Measurements from ENCODE around the gene DERL3.
A peak's percentile ranks its signal among the peaks of the same experiment; 100 is the strongest.

Gene DERL3

GRCh38 chr22:23831261-23831660, 7.5 kb downstream of the DERL3 start:
- no peak for DNase-seq (ENCODE audit: low read depth)

DNA sequence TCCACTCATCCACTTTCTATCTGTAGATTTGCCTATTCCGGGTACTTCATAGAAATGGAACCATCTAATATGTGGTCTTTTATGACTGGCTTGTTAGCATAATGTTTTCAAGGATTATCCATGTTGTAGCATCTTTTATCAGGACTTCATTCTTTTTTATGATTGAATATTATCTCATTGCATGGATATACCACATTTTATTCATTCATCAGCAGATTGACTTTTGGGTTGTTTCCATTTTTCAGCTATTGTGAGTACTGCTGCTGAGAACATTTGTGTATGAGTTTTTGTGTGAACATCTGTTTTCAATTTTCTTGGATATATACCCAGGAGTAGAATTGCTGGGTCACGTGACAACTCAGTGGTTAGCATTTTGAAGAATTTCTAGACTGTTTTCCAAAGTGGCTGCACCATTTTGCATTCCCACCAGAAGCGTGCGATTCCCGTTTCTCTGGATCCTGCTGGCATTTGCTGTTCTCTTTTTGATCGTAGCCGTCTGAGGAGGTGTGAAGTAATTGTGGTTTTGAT, 8.9 kb downstream of the DERL3 start:
- peak; percentile 36 for DNase-seq (ENCODE audit: low read depth)

GRCh38 chr22:23828800-23829680, 9.8 kb downstream of the DERL3 start:
- no peak for DNase-seq (ENCODE audit: low read depth)

DNA sequence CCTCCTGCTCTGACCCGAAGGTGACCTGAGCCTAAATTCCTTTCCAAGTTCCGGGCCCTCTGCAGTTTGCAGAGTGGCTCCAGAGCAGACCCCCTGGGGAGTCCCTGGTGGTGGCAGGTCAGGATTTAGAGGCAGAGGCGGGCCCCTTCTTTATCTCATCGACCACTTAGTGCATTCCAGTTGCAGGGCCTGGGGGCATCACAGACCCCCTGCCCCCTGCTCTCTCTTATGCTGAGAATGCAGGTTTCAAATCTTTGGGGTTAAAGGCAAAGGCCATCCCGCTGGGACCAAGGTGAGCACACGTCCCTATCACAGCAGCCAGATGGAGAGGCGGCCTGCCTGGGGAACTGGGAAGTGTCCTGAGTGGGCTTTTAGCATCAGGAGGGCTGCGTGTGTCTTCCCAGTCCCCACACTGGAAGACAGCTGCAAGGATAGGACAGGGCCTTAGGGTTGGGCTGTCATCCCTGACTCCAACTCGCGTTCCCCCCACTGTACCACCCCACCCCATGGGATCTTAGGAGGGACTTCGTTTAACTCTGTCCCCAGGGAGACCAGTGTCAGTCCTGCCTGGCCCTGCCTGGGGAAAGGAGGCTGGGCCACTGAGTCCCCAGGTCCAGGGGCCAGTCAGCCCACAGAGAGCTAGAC, 11.3 kb downstream of the DERL3 start:
- no peak for DNase-seq (ENCODE audit: low read depth)

- no peak for DNase-seq (ENCODE audit: low read depth)
Measured at GRCh38 chr22:23826510-23827350, 12.1 kb downstream of the DERL3 start.

DNA sequence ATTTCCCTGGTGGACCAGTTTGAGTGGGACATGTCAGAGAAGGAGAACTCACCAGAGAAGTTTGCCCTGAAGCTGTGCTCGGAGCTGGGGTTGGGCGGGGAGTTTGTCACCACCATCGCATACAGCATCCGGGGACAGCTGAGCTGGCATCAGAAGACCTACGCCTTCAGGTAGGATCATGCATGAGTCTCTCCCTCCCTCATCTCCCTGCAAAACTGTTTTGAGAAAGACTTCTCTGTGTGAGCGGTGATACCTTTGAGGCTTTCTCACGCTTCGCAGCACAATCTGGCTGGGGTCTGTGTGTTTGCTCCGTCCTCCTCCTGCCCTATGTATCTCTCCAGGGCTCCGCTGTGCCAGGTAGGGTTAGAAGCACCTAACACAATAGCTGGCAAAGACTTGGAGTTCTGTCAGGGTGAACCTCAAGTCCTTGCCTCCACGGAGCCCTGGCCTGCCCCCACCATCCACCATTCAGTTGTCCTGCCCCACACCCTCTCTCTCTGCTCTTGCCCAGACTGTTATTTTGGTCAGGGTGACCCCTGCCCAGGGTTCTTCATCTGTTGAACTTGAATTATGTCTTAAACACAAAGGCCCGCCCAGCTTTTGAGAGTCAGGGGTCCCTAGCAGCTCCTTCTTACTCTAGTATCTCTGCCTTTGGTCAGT, 13.4 kb downstream of the DERL3 start:
- DNase-seq (ENCODE audit: low read depth): no peak

- DNase-seq (ENCODE audit: low read depth): no peak
Measured at GRCh38 chr22:23824476-23825245, 14.1 kb downstream of the DERL3 start.

GRCh38 chr22:23823331-23823791, 15.4 kb downstream of the DERL3 start:
- no peak for DNase-seq (ENCODE audit: low read depth)

DNA sequence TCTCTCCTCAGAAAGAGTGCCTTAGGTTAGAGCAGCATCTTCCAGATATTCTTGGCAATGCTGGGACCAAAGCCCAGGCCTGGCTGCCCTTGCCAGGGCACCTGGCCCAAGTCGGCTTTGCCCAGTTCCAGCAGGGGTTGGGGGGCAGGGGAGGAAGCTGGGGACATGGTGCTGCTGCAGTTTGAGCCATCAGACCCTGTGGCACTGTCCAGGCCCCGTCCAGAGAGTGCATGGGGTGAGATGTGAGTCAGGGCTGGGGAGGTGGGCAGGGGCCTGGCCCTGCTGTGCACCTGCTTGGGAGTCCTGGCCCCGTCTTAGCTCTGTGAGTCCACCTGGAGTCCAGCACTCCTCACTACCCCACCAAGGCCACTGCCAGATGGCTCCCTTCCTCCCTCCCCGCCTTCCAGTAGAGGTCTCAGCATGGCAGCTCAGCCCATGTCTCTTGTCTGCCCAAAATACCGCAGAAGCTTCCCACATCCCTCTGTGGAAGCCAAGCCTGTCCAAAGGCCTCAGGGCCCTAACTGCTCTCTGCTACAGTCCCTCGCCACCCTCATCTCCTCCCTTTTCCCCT, 16.6 kb downstream of the DERL3 start:
- no peak for DNase-seq (ENCODE audit: low read depth)

DNA sequence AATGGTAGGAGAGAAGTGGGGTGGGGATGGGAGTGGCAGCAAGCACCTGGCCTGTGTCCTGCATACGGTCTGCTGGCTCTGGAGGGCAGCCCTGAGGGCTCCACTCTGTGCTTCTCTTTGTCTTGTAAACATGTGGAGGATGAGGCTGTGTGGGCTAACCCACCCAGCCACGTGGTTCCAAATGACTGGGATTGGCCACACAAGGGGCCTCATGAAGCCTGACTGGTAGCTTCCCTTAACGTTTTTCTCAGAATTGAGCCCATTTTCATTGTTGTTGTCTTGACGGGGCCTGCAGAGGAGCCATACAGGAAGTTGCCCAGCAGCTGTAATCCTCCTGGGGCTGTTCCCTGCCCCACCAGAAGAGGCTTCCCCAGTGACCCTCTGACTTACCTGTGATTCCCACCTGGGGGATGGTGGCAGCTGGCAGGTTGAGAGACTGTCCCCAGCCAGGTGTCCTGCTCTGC, 18.0 kb downstream of the DERL3 start:
- no peak for DNase-seq (ENCODE audit: low read depth)

DNA sequence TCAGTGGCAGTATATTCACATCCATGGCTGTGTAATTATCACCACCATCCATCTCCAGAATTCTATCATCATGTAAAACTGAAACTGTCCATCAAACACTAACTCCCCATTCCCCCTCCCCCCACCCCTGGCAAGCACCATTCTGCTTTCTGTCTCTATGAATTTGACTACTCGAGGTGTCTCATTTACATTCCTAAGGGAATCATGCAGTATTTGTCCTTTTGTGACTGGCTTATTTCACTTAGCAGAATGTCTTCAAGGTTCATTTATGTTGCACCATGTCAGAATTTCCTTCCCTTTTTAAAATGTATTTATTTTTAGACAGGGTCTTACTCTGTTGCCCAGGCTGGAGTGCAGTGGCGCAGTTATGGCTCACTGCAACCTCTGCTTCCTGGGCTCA, 20.3 kb downstream of the DERL3 start:
- no peak for DNase-seq (ENCODE audit: low read depth)

- no peak for DNase-seq (ENCODE audit: low read depth)
Measured at GRCh38 chr22:23817146-23817545, 21.7 kb downstream of the DERL3 start.

DNA sequence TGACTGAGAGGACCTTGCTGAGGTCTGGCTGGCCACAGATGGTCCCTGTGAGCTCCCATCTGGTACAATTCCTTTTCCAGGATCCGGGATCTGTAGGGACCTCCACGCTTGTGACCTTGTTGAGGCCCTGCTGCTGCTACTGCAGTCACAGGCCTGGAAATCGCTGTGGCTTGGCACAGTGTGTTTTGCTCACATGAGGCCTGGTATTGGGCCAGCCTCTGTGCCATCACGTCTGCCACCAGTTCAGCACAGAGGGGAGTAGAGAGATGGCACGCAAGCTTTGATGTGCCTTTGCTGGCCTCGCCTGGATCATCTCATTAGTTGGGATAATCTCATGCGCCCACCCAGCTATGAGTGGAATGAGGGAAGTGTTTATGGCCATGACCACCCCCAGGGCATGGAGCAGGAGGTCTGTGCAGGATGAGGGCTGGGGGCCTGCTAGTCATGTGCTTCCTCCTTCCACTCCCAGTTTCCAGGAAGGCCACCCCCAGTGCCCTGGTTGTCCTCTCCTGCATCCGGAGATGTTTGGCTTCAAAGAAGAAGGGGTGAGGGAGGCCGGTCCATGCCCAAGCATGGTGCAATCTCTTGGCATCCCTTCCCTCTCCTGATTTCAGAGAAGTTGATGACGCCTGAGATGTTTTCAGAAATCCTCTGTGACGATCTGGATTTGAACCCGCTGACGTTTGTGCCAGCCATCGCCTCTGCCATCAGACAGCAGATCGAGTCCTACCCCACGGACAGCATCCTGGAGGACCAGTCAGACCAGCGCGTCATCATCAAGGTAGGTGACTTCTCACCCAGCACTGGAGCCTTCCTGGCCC, 22.4 kb downstream of the DERL3 start:
- no peak for DNase-seq (ENCODE audit: low read depth)

- DNase-seq (ENCODE audit: low read depth): no peak
Measured at GRCh38 chr22:23815541-23816155, 23.2 kb downstream of the DERL3 start.

DNA sequence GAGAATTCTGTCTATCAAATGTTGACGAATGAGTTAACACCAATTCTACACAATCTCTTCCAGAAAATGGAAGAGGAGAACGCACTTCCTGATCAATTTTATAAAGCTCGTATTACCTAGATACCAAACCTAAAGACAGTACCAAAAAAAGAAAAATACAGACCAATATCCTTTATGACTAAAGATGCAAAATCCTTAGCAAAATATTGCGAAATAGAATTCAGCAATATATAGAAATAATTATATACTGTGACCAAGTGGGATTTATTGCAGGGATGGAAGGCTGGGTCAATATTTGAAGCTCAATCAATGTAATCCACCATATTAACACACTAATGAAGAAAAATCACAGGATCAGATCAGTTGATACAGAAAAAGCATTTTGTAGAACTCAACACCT, 26.4 kb downstream of the DERL3 start:
- no peak for DNase-seq (ENCODE audit: low read depth)

DNA sequence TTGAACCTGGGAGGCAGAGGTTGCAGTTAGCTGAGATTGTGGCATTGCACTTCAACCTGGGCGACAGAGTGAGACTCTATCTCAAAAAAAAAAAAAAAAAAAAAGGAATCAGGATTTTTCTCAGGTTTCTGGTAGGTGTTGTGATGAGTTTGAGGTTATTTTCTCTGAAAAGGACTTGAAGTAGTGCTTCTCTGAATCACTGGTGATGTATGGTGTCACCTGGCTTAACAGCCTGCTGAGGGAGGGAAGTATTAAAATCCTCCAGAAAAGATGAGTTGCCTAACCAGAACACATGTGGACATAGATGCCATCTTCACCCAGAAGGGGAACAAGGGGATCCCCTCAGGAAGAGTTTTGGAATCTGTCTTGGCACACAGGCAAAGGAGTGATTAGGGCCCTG, 32.0 kb downstream of the DERL3 start:
- DNase-seq (ENCODE audit: low read depth): no peak

DNA sequence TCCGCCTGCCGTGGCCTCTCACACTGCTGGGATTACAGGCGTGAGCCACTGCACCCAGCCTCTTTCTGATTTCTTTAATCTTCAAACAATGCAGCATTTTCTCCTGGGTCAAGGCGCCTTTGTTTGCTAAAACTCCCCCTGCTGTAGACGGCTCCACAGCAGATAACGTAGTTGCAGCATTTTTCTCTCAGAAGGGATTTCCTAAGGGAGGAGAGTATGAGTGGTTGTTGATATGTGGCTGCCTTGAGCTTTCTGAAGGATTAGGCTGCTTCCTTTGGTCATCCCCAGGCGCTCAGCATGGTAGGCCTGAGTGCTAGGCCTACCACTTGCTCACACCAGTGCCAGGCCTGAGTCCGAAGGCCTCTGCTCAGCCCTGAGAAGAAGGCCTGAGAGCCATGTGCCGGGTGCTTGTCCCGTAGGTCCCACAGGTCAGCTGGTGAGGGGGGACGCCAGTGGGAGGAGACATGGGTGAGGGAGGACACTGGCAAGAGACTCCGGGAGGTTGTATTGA, 34.0 kb downstream of the DERL3 start:
- no peak for DNase-seq (ENCODE audit: low read depth)

GRCh38 chr22:23803001-23803819, 35.6 kb downstream of the DERL3 start:
- no peak for DNase-seq (ENCODE audit: low read depth)

All from non-pigmented ciliary epithelial cell (primary cell).